Peyer's patch (tissue), 4 donors: ENCODE measurements around the gene USP4. TPM values are rescaled to one million over a fixed set of nuclear protein-coding genes. Genes with fewer than 3 reads are reported as not detected.

Experiments
- DNase-seq, 3 donors: peaks; one replicate each; pipeline ENCODE4 v3.0.0-alpha.2; 2017 to 2019
- H3K27ac ChIP-seq, 4 donors: fragments of 200-600 bp; sonication (generic); one replicate each; pipeline ENCODE4 v1.5.1; 2016 to 2019
- H3K27me3 ChIP-seq, 2 donors: fragments of 200-600 bp; sonication (generic); one replicate each; pipeline ENCODE4 v1.5.1; 2019
- H3K36me3 ChIP-seq, 3 donors: fragments of 200-600 bp; sonication (generic); one replicate each; pipeline ENCODE4 v1.5.1; 2016 to 2019
- H3K4me1 ChIP-seq, 4 donors: fragments of 200-600 bp; sonication (generic); one replicate each; pipeline ENCODE4 v1.5.1; 2016 to 2019
- H3K4me3 ChIP-seq, 4 donors: fragments of 200-600 bp; sonication (generic); 1 replicate in 3 of 4; 2 replicates in 1 of 4; pipeline ENCODE4 v1.5.1; 2016 to 2019; ENCODE audit warnings: mild to moderate bottlenecking in 1 of 4
- H3K9me3 ChIP-seq, 4 donors: fragments of 200-600 bp; sonication (generic); one replicate each; pipeline ENCODE4 v1.5.1; 2016 to 2019; ENCODE audit warnings: mild to moderate bottlenecking in 1 of 4
- POLR2A ChIP-seq, 2 donors: fragments of 450-650 bp; IDR thresholded peaks; one replicate each; pipeline ENCODE4 v1.5.1; 2017; ENCODE audit warnings: antibody characterized with exemption in 2 of 2, mild to moderate bottlenecking in 2 of 2, moderate library complexity in 2 of 2
- total RNA-seq, 4 donors: library from RNA; depleted of rRNA; stranded (reverse); fragments of >200 nt; gene quantifications; one replicate each; pipeline ENCODE4 v1.1.0, GENCODE V29; 2016
- TF ChIP-seq, protein P1 (sequence below), 6 experiments: fragments of 450-650 bp in 4 of 6; fragments of 200-600 bp in 2 of 6; sonication (generic) in 1 of 6; IDR thresholded peaks; one replicate each; pipeline ENCODE4 v1.5.1; 2017 to 2019; ENCODE audit warnings: antibody characterized with exemption in 6 of 6, mild to moderate bottlenecking in 3 of 6, moderate library complexity in 1 of 6

The USP4 gene
- total RNA-seq, 4 donors from 2014 or later, result 26.3 to 106 (median 47.5) TPM

DNA sequence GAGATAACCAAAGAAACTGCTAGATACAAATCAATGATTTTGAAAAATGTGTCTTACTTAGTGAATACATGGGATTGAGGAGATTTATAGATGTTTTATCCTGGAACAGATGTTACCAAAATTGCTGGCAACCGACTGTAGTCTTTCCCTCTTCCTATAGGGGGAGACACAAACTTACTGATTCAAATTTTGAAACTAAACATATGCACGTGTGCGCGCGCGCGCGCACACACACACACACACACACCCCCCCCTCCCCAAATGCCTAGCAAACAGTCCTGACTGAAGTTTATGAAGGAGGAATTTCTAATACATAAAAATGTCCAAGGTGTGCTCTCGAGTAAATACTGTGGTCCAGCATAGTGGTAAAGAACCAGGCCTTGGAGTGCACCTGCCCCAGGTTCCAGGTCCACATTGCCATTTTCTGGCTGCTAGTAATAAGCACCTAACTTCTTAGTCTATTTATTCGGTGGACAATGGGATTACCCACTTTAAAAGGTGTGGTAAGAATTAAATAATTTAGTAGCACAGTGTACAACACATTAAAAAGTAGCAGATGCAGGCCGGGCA is 44.3 kb downstream of the USP4 start:
- Histone ChIP-seq H3K4me3 (no peak overlapping the region), H3K9me3 (no peaks in the 10 kb centered on the region), H3K27me3 (no peaks in the 10 kb centered on the region), H3K36me3 (peaks cover 0 to 96% (median 0%) of the 10 kb centered on the region in 3 donors), H3K27ac (no peak overlapping the region), H3K4me1 (no peaks in the 10 kb centered on the region)
- TF ChIP-seq POLR2A (IDR thresholded peaks at IDR 0.05), result no peak
- TF ChIP-seq, protein P1, sequence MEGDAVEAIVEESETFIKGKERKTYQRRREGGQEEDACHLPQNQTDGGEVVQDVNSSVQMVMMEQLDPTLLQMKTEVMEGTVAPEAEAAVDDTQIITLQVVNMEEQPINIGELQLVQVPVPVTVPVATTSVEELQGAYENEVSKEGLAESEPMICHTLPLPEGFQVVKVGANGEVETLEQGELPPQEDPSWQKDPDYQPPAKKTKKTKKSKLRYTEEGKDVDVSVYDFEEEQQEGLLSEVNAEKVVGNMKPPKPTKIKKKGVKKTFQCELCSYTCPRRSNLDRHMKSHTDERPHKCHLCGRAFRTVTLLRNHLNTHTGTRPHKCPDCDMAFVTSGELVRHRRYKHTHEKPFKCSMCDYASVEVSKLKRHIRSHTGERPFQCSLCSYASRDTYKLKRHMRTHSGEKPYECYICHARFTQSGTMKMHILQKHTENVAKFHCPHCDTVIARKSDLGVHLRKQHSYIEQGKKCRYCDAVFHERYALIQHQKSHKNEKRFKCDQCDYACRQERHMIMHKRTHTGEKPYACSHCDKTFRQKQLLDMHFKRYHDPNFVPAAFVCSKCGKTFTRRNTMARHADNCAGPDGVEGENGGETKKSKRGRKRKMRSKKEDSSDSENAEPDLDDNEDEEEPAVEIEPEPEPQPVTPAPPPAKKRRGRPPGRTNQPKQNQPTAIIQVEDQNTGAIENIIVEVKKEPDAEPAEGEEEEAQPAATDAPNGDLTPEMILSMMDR (IDR thresholded peaks at IDR 0.05), result peak; percentile 30 to 61 (median 55)
- no peak for DNase-seq

- no peaks in the 10 kb centered on the region for H3K9me3 ChIP-seq
- TF ChIP-seq POLR2A (IDR thresholded peaks at IDR 0.05), result no peak
- TF ChIP-seq, protein P1 (IDR thresholded peaks at IDR 0.05), result no peak
- DNase-seq, result no peak
- H3K27me3 ChIP-seq, result no peaks in the 10 kb centered on the region
- H3K36me3 ChIP-seq, result peaks cover 0 to 96% (median 0%) of the 10 kb centered on the region in 3 donors
- H3K27ac ChIP-seq, result no peak overlapping the region
- H3K4me1 ChIP-seq, result no peaks in the 10 kb centered on the region
- no peak overlapping the region for H3K4me3 ChIP-seq
These were observed 45.5 kb downstream of the USP4 start for GRCh38 chr3:49294343-49294742.

DNA sequence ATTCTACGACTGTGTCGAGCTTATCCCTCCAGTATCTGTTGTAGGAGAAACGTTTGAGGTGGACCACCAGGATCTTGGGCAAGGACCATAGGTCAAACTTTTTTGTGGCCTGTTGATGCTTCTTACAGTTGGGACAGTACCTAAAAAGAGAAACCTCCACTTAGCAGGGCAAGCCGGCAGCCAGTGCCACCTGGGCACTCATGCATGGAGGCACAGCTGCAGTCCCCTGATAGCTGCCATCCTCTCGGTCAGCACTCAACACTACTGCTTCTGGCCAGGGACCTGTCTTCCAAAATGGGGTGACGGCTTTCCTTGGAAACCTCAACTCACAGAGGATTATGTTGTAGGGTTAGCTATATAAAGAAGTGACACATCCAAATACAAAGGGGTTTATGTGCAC is 55.9 kb downstream of the USP4 start:
- TF ChIP-seq, protein P1 (IDR thresholded peaks at IDR 0.05), result no peak
- TF ChIP-seq POLR2A (IDR thresholded peaks at IDR 0.05), result no peak
- no peaks in the 10 kb centered on the region for H3K4me1 ChIP-seq
- no peak overlapping the region for H3K27ac ChIP-seq
- no peaks in the 10 kb centered on the region for H3K9me3 ChIP-seq
- H3K36me3 ChIP-seq, result peaks cover 0 to 88% (median 3%) of the 10 kb centered on the region in 3 donors
- no peak overlapping the region for H3K4me3 ChIP-seq
- DNase-seq, result no peak
- H3K27me3 ChIP-seq, result no peaks in the 10 kb centered on the region

DNA sequence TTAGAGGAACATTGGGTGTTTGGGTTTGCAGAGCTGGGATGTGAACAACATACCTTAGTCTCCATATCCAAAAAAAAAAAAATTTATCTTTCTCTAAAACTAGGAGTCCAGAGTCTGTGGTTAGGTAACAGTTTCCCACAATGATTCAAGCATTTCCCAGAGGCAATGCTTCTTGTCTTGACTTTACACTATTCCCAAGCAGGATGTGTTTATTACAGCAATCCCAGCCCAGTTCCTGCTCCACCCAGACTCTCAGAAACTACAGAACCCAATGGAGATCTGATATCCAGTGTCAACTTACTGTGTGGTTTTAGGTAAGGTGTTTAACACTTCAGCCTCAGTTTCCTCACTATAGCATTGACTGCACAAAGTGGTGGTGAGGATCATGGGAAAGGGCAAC is 60.5 kb downstream of the USP4 start:
- H3K27me3 ChIP-seq, result no peaks in the 10 kb centered on the region
- TF ChIP-seq, protein P1 (IDR thresholded peaks at IDR 0.05), result no peak
- no peak for TF ChIP-seq POLR2A (IDR thresholded peaks at IDR 0.05)
- DNase-seq, result no peak
- no peaks in the 10 kb centered on the region for H3K9me3 ChIP-seq
- peaks cover 0 to 47% (median 0%) of the 10 kb centered on the region in 3 donors for H3K36me3 ChIP-seq
- no peak overlapping the region for H3K4me3 ChIP-seq
- H3K27ac ChIP-seq, result peak overlapping the region in 3 of 4 donors; percentile 32 to 87 (median 84)
- H3K4me1 ChIP-seq, result peaks cover 2 to 18% (median 6%) of the 10 kb centered on the region in 4 donors

DNA sequence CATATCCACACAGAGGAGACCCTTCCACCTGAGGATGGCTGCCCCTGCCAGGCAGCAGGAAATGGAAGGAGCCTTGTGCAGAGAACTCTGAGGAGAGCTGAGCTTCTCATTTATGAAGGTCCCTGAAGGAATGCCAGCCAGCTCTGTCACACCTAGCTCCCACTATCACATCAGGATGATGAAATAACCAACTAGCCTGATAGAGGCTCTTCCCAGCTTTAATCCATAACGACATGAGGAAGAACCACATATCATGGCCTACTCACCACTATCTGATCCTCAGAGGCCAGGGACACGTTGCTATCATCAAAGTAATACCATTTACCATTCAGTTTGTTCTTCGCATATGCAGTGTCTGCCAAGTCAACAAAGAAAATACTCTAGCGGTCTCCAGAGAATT is 61.3 kb downstream of the USP4 start:
- Histone ChIP-seq H3K27ac (peak overlapping the region in 3 of 4 donors; percentile 71 to 87 (median 84)), H3K27me3 (no peaks in the 10 kb centered on the region), H3K36me3 (peaks cover 0 to 39% (median 0%) of the 10 kb centered on the region in 3 donors), H3K9me3 (no peaks in the 10 kb centered on the region), H3K4me3 (no peak overlapping the region), H3K4me1 (peaks cover 2 to 18% (median 6%) of the 10 kb centered on the region in 4 donors)
- TF ChIP-seq, protein P1 (IDR thresholded peaks at IDR 0.05), result no peak
- no peak for TF ChIP-seq POLR2A (IDR thresholded peaks at IDR 0.05)
- no peak for DNase-seq
